ENCODE data around the gene TCP10L.

- no peak for TF ChIP-seq CTCF (IDR thresholded peaks at IDR 0.05)
- no peak for TF ChIP-seq POLR2A (IDR thresholded peaks at IDR 0.05)
Measured at GRCh38 chr21:32592929-32593502, 7.7 kb upstream of the TCP10L start.
